Germinal center (tissue), 1 donor: ENCODE measurements around the gene TMEM229A.
"Not testable (repeated sequence)": the region's sequence is repeated elsewhere in the genome, so short reads cannot be mapped to it uniquely, and the experiment has no call there.

Experiments
- DNase-seq: peaks from one replicate; pipeline ENCODE4 v3.0.0; 2012; ENCODE audit warnings: mixed read lengths, low spot score

TMEM229A gene

GRCh38 chr7:124032369-124033094 lies at the start of gene TMEM229A:
TMEM229A (minus strand) TSS chr7:124033067; CDS start chr7:124033003, 64 bp downstream.
- peak; percentile 2 for DNase-seq

- DNase-seq = not testable (repeated sequence)
These were observed 49.4 kb upstream of the TMEM229A start for GRCh38 chr7:124082234-124082633.

- DNase-seq = no peak
These were observed 44.7 kb upstream of the TMEM229A start for GRCh38 chr7:124077546-124077945.

GRCh38 chr7:124076841-124077240 lies 44.0 kb upstream of the TMEM229A start:
- DNase-seq = no peak

- DNase-seq = no peak
These were observed 41.1 kb upstream of the TMEM229A start for GRCh38 chr7:124074007-124074406.

- no peak for DNase-seq
These were observed 40.4 kb upstream of the TMEM229A start for GRCh38 chr7:124073310-124073645.

- no peak for DNase-seq
These were observed 39.9 kb upstream of the TMEM229A start for GRCh38 chr7:124072603-124073309.

GRCh38 chr7:124071843-124072242 lies 39.0 kb upstream of the TMEM229A start:
- DNase-seq = no peak

GRCh38 chr7:124062171-124062570 lies 29.3 kb upstream of the TMEM229A start:
- no peak for DNase-seq

- DNase-seq = no peak
These were observed 27.7 kb upstream of the TMEM229A start for GRCh38 chr7:124060528-124060927.

GRCh38 chr7:124059375-124059774 lies 26.5 kb upstream of the TMEM229A start:
- no peak for DNase-seq

- DNase-seq = no peak
These were observed 25.6 kb upstream of the TMEM229A start for GRCh38 chr7:124058515-124058914.

- DNase-seq = no peak
These were observed 25.0 kb upstream of the TMEM229A start for GRCh38 chr7:124057872-124058271.

- DNase-seq = no peak
These were observed 23.4 kb upstream of the TMEM229A start for GRCh38 chr7:124056234-124056633.

- no peak for DNase-seq
These were observed 19.0 kb upstream of the TMEM229A start for GRCh38 chr7:124051681-124052377.

- DNase-seq = no peak
These were observed 10.0 kb upstream of the TMEM229A start for GRCh38 chr7:124042826-124043225.

- DNase-seq = no peak
These were observed 8.6 kb upstream of the TMEM229A start for GRCh38 chr7:124041439-124041838.

GRCh38 chr7:124037902-124038301 lies 5.0 kb upstream of the TMEM229A start:
- not testable (repeated sequence) for DNase-seq

GRCh38 chr7:124035706-124036105 lies 2.8 kb upstream of the TMEM229A start:
- DNase-seq = no peak

- DNase-seq = no peak
These were observed 1.9 kb upstream of the TMEM229A start for GRCh38 chr7:124034754-124035100.

GRCh38 chr7:124033807-124034753 lies 1.2 kb upstream of the TMEM229A start:
- DNase-seq = no peak
